Pancreas (tissue), 10 donors: Measurements from ENCODE around the gene INAFM2. TPM values are rescaled to one million over a fixed set of nuclear protein-coding genes. Genes with fewer than 3 reads are reported as not detected.
A peak's percentile ranks its signal among the peaks of the same experiment; 100 is the strongest.

ENCODE experiments used
- ATAC-seq, 4 donors: fragments of 200-7000 bp; cut with Tn5 transposase; one replicate each; pipeline versions ENCODE4 v1.8.0 to v1.9.1; 2020; ENCODE audit warnings: mild to moderate bottlenecking in 4 of 4, moderate library complexity in 4 of 4
- DNase-seq, 6 donors: peaks; one replicate each; pipeline ENCODE4 v3.0.0-alpha.2; 2020
- FAIRE-seq: peaks from 2 replicates; lab custom pipeline; 2012; peaks lifted over from hg19 to GRCh38; lab: Jason Lieb, UNC
- H3K27ac ChIP-seq, 4 donors: fragments of 200-600 bp; sonication (generic); 1 replicate in 3 of 4; 2 replicates in 1 of 4; pipeline versions ENCODE4 v1.5.0 to v1.8.0; 2020
- H3K27me3 ChIP-seq, 4 donors: fragments of 200-600 bp; one replicate each; pipeline ENCODE4 v1.8.0; 2021
- H3K36me3 ChIP-seq, 3 donors: fragments of 200-600 bp; sonication (generic) in 1 of 3; one replicate each; pipeline versions ENCODE4 v1.5.0 to v1.8.0; 2020 to 2021
- H3K4me1 ChIP-seq, 3 donors: fragments of 200-600 bp; one replicate each; pipeline ENCODE4 v1.8.0; 2021
- H3K4me3 ChIP-seq, 4 donors: fragments of 200-600 bp; sonication (generic) in 2 of 4; one replicate each; pipeline versions ENCODE4 v1.5.0 to v1.8.0; 2020 to 2021
- H3K9me3 ChIP-seq, 4 donors: fragments of 200-600 bp; one replicate each; pipeline ENCODE4 v1.8.0; 2021
- WGBS, 2 donors: extraction: QIAGEN DNeasy Blood & Tissue Kit; methylation state at CpG; one replicate each; pipeline ENCODE4 v1.1.7; 2013; 5-methylcytosine and 5-hydroxymethylcytosine counted together
- intact Hi-C, 3 donors: fragments of 100-400 bp; cut with DNase I; formaldehyde crosslinking; loops; one replicate each; pipeline versions ENCODE4 v1.11.1 to v1.14.2; 2022
- polyA plus RNA-seq, 2 donors: library from polyadenylated mRNA; stranded (reverse); fragments of 200-250 nt; gene quantifications; one replicate each; pipeline ENCODE4 v1.2.3, GENCODE V29; 2013
- total RNA-seq, 6 donors: library from RNA; stranded (reverse); fragmentation: NEBNext Ultra II Directional in 4 of 6; extraction: Animal tissue kit (Norgen Biotek cat#: 25700) in 4 of 6; gene quantifications; one replicate each; pipeline versions ENCODE4 v1.2.1 to v1.2.4, GENCODE V29; 2021 to 2023
- TF ChIP-seq, protein P1 (sequence below), 4 donors: fragments of 200-600 bp; sonication (generic) in 3 of 4; IDR thresholded peaks; one replicate each; pipeline versions ENCODE4 v1.5.0 to v1.8.0; 2021; ENCODE audit warnings: antibody characterized with exemption in 4 of 4
- donor health status: healthy with polysubstance abuse.
- donor health status: DM: no; HTN: no; CAD: no; lungs with moderate emphysema.
- donor health status: DM: no; HTN: no; CAD: no.
- donor health status: control.
- donor health status: control.
- donor health status: Bipolar disorder and iron deficiency.
- donor health status: DM: yes; HTN: yes; CAD: no.
- donor health status: DM: no; HTN: no; CAD: no.
- donor health status: DM: no; HTN: no; CAD: no.
- donor health status: DM: yes; HTN: yes; CAD: no.

INAFM2 gene
- total and polyA plus RNA-seq, 8 donors: 6.5 to 16.4 (median 11.3) TPM

DNA sequence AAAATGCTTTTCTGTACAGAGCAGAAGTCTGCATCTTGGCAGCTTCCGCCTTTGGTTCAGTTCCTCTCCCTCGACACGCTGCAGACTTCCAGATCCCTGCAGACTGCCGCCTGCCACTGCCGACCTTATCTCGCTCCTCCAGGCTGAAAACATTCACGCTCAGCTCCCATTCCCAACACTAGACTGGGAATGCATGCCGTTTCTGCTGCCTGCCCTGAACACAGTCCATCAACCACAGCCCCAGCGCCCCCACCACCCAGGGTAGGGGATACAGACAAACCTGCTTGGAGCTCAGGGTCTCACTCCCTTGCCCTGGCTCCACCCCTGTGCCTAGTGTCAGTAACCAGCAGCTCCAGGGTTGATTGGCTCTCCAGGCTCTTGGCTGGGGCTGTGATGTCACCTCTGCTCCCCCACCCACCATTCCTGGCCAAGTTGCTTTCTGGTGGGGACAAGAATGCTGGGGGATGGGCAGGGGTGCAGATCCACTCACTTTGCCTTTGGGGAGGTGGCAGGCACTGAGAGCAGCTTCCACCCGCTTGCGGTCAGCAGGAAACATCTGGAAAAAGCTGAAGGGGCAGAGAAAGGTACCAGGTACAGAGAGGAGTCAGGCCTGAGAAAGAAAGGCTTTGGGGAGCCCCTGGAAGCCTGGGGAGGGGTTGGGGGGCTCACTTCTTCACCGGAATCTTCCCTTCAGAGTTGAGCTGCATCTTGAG is 21.9 kb upstream of the INAFM2 start:
- FAIRE-seq (no peak), ATAC-seq (peak in 1 of 4 donors; percentile 31), DNase-seq (peak in 2 of 6 donors; percentile 9 to 42)
- 72 to 74% methylated on average over 12 of the region's 12 CpGs for WGBS, 2 donors
- Histone ChIP-seq H3K36me3 (no peaks in the 10 kb centered on the region), H3K4me3 (no peak overlapping the region), H3K27ac (no peak overlapping the region), H3K27me3 (no peaks in the 10 kb centered on the region), H3K4me1 (no peaks in the 10 kb centered on the region), H3K9me3 (no peaks in the 10 kb centered on the region)
- TF ChIP-seq, protein P1, sequence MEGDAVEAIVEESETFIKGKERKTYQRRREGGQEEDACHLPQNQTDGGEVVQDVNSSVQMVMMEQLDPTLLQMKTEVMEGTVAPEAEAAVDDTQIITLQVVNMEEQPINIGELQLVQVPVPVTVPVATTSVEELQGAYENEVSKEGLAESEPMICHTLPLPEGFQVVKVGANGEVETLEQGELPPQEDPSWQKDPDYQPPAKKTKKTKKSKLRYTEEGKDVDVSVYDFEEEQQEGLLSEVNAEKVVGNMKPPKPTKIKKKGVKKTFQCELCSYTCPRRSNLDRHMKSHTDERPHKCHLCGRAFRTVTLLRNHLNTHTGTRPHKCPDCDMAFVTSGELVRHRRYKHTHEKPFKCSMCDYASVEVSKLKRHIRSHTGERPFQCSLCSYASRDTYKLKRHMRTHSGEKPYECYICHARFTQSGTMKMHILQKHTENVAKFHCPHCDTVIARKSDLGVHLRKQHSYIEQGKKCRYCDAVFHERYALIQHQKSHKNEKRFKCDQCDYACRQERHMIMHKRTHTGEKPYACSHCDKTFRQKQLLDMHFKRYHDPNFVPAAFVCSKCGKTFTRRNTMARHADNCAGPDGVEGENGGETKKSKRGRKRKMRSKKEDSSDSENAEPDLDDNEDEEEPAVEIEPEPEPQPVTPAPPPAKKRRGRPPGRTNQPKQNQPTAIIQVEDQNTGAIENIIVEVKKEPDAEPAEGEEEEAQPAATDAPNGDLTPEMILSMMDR (IDR thresholded peaks at IDR 0.05): no peak
- intact Hi-C loops: no loop called here

GRCh38 chr15:40302288-40302886 is 21.1 kb upstream of the INAFM2 start:
- FAIRE-seq: no peak
- 86 to 90% methylated on average over 19 of the region's 19 CpGs for WGBS, 2 donors
- ATAC-seq: no peak

DNA sequence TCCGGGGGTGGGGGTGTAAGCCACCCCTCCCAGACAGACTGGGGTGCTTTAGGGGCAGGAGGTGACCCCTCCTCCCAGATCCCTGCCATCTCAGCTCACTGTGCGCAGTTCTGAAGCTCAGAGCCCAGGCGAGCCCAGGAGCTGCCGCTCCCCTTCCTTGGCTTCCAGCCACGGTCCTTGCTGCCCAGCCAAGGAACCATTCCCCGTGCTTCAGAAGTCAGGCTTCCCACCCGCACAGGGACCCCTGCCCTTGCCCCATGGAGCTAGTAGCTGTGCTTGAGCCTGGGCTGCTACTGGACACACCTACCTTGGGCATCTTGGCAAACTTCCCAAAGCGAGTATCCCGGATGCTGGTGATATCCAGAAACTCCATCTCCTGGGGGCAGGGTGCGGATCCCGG is 20.5 kb upstream of the INAFM2 start:
- Histone ChIP-seq H3K36me3 (no peaks in the 10 kb centered on the region), H3K27ac (no peak overlapping the region), H3K4me3 (no peak overlapping the region), H3K27me3 (no peaks in the 10 kb centered on the region), H3K4me1 (no peaks in the 10 kb centered on the region), H3K9me3 (no peaks in the 10 kb centered on the region)
- 56 to 65% methylated on average over 10 to 11 of the region's 11 CpGs for WGBS, 2 donors
- peak in 2 of 6 donors; percentile 21 to 40 for DNase-seq
- intact Hi-C loops: no loop called here
- TF ChIP-seq, protein P1 (IDR thresholded peaks at IDR 0.05): no peak
- no peak for ATAC-seq
- no peak for FAIRE-seq

More at GRCh38 chr15:40302288-40302886, 21.1 kb upstream of the INAFM2 start:
- Histone ChIP-seq H3K4me1 (no peaks in the 10 kb centered on the region), H3K27ac (no peak overlapping the region), H3K4me3 (no peak overlapping the region), H3K27me3 (no peaks in the 10 kb centered on the region), H3K36me3 (no peaks in the 10 kb centered on the region), H3K9me3 (no peaks in the 10 kb centered on the region)
- intact Hi-C loops: no loop called here
- TF ChIP-seq, protein P1 (IDR thresholded peaks at IDR 0.05): no peak
- peak in 2 of 6 donors; percentile 16 to 49 for DNase-seq

DNA sequence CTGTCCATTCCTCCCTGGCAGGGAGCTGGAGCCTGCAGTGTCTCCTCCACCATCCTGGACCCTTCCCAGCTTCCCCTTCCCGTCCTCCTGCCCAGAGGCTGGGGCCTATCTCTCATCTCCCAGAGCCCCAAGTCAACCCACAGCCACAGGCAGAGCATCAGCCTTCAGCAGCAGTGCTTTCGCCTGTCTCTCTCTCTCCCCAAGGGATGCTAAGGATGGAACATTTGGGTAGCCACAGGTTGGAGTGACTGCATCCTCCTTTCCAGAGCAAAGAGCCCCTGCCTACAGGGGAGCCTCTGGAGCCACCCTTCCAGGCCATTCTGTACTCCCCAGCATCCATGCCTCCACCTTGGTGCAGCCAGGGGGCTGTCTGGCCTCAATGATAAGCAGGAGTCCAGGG is 19.9 kb upstream of the INAFM2 start:
- no peak for FAIRE-seq
- Histone ChIP-seq H3K36me3 (no peaks in the 10 kb centered on the region), H3K4me3 (no peak overlapping the region), H3K9me3 (no peaks in the 10 kb centered on the region), H3K4me1 (no peaks in the 10 kb centered on the region), H3K27me3 (no peaks in the 10 kb centered on the region), H3K27ac (no peak overlapping the region)
- intact Hi-C loops: no loop called here
- TF ChIP-seq, protein P1 (IDR thresholded peaks at IDR 0.05): no peak
- 77 to 88% methylated on average over 2 of the region's 2 CpGs for WGBS, 2 donors
- no peak for DNase-seq
- ATAC-seq: no peak

DNA sequence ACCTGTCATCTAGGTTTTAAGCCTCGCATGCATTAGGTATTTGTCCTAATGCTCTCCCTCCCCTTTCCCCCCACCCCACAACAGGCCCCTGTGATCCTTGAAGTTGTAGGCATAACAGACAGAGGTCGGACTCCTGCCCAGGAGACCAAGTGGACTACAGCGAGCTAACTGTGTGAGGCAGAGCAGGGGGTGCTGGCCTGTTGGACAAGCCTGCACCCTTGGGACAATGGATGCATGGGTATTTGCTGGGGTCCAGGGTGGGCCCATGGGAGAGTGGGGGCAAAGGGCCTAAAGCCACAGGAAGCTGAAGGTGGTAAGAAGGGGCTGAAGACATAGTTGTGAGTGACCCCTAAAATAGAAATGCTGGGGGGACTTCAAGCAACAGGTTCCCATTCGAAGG is 18.2 kb upstream of the INAFM2 start:
- 82 to 96% methylated on average over 4 of the region's 4 CpGs for WGBS, 2 donors
- Histone ChIP-seq H3K4me3 (no peak overlapping the region), H3K36me3 (no peaks in the 10 kb centered on the region), H3K9me3 (no peaks in the 10 kb centered on the region), H3K4me1 (no peaks in the 10 kb centered on the region), H3K27me3 (no peaks in the 10 kb centered on the region), H3K27ac (no peak overlapping the region)
- no peak for FAIRE-seq
- TF ChIP-seq, protein P1 (IDR thresholded peaks at IDR 0.05): no peak
- intact Hi-C loops: no loop called here
- DNase-seq: peak in 1 of 6 donors; percentile 2
- ATAC-seq: no peak
